HepG2 (cell line): ENCODE data around the gene GRIK3. TPM values are rescaled to one million over a fixed set of nuclear protein-coding genes. Genes with fewer than 3 reads are reported as not detected.
"Not testable (repeated sequence)": the region's sequence is repeated elsewhere in the genome, so short reads cannot be mapped to it uniquely, and the experiment has no call there.

Source experiments
- ATAC-seq: fragments of 200-7000 bp; cut with Tn5 transposase; 3 replicates; pipeline ENCODE4 v1.9.1; 2020; ENCODE audit warnings: mild to moderate bottlenecking, moderate library complexity
- BruUV-seq: library from RNA; stranded (reverse); fragments of 400-500 nt; replicated peaks from 2 replicates; lab custom pipeline; 2021; lab: Mats Ljungman, UMichigan
- CTCF ChIA-PET: fragments of 300-600 bp; formaldehyde crosslinking; extraction: SDS; loops from one replicate; lab custom pipeline; 2021; ENCODE audit warnings: low total read pairs, inconsistent platforms, low intra/inter-chr PET ratio; lab: Yijun Ruan, JAX
- POLR2A ChIA-PET: fragments of 350-600 bp; sonication (Branson Sonifier 250); formaldehyde crosslinking; loops from one replicate; lab custom pipeline; 2020; ENCODE audit warnings: antibody characterized with exemption, inconsistent platforms; lab: Yijun Ruan, JAX
- DNase-seq: peaks from one replicate; pipeline ENCODE4 v3.0.0-alpha.2; 2015; ENCODE audit warnings: low spot score
- FAIRE-seq: peaks from 3 replicates; lab custom pipeline; 2011; peaks lifted over from hg19 to GRCh38; lab: Jason Lieb, UNC
- H2AFZ ChIP-seq: one replicate; pipeline ENCODE4 v1.6.1; 2011; ENCODE audit warnings: low read length, inconsistent platforms
- H3K27ac ChIP-seq: fragments of 300-600 bp; 3 replicates; pipeline ENCODE4 v1.8.0; 2011; ENCODE audit warnings: mixed run types, mild to moderate bottlenecking, mixed read lengths, low read length, inconsistent platforms; ENCODE audit not compliant: insufficient read depth; ENCODE audit errors: extremely low read length
- H3K27me3 ChIP-seq, 2 experiments: fragments of 200-600 bp in 1 of 2; 2 replicates in 1 of 2; 3 replicates in 1 of 2; pipeline versions ENCODE4 v1.6.0 to v1.8.0; 2011; ENCODE audit warnings: low read length in 2 of 2, mild to moderate bottlenecking in 2 of 2, moderate library complexity in 2 of 2, inconsistent platforms in 1 of 2; ENCODE audit not compliant: insufficient read depth in 2 of 2, control insufficient read depth in 1 of 2
- H3K36me3 ChIP-seq, 2 experiments: fragments of 200-600 bp in 1 of 2; replicated peaks in 1 of 2; 2 replicates in 1 of 2; 3 replicates in 1 of 2; pipeline versions ENCODE4 v1.5.1 to v1.8.0; 2011; ENCODE audit warnings: low read length in 2 of 2, inconsistent platforms in 1 of 2; ENCODE audit not compliant: insufficient read depth in 2 of 2, control insufficient read depth in 1 of 2
- H3K4me1 ChIP-seq: 2 replicates; pipeline ENCODE4 v1.5.1; 2012; ENCODE audit warnings: low read length, inconsistent platforms; ENCODE audit not compliant: insufficient read depth
- H3K4me2 ChIP-seq: 2 replicates; pipeline ENCODE4 v1.6.0; 2011; ENCODE audit warnings: low read depth, low read length, inconsistent platforms
- H3K4me3 ChIP-seq, 3 experiments: fragments of 200-600 bp in 1 of 3; sonication (generic), shearing (Covaris generic) in 1 of 3; replicated peaks in 1 of 3; 2 replicates each; pipeline ENCODE4 v1.5.1; 2011 to 2016; ENCODE audit warnings: low read length in 3 of 3, inconsistent platforms in 2 of 3, low read depth in 2 of 3, mild to moderate bottlenecking in 2 of 3, control low read depth in 1 of 3, mixed read lengths in 1 of 3; ENCODE audit not compliant: insufficient read depth in 1 of 3
- H3K79me2 ChIP-seq: one replicate; pipeline ENCODE4 v1.6.1; 2011; ENCODE audit warnings: low read length, inconsistent platforms; ENCODE audit not compliant: insufficient read depth
- H3K9ac ChIP-seq: 2 replicates; pipeline ENCODE4 v1.6.0; 2011; ENCODE audit warnings: mild to moderate bottlenecking, low read depth, low read length, inconsistent platforms; ENCODE audit not compliant: insufficient read depth
- H3K9me3 ChIP-seq: 2 replicates; pipeline ENCODE4 v1.5.1; 2012; ENCODE audit warnings: mild to moderate bottlenecking, low read length
- H4K20me1 ChIP-seq: 2 replicates; pipeline ENCODE4 v1.6.0; 2011; ENCODE audit warnings: inconsistent platforms, mild to moderate bottlenecking, low read length, moderate library complexity; ENCODE audit not compliant: insufficient read depth
- RFX3 ChIP-seq: IDR thresholded peaks from 2 replicates; pipeline ENCODE4 v1.6.1; 2016; ENCODE audit warnings: missing biosample characterization, missing genetic modification reagents
- TRIM22 ChIP-seq: fragments of 450-650 bp; IDR thresholded peaks from 2 replicates; pipeline ENCODE4 v1.6.1; 2017
- WGBS: methylation state at CpG from one replicate; pipeline ENCODE4 v1.1.6; 2017; ENCODE audit warnings: low lambda C conversion rate; 5-methylcytosine and 5-hydroxymethylcytosine counted together
- in situ Hi-C: cut with HindIII; loops from 2 replicates; pipeline ENCODE4 v1.10.0; 2017; ENCODE audit warnings: low pct_unique_long_range_greater_than_20kb; ENCODE audit not compliant: extremely low pct_ligation_motif_present
- intact Hi-C: fragments of 100-400 bp; cut with micrococcal nuclease; formaldehyde crosslinking; loops from one replicate; pipeline ENCODE4 v1.10.0; 2022; ENCODE audit not compliant: unreplicated experiment
- polyA plus RNA-seq, 8 experiments: library from polyadenylated mRNA; depleted of rRNA in 3 of 8; stranded (reverse) in 7 of 8; unstranded in 1 of 8; fragments of >200 nt; fragmentation: Illumina TruSeq in 4 of 8; extraction: Trizol in 4 of 8; gene quantifications; 2 replicates each; pipeline versions ENCODE4 v1.2.1 to v1.2.3, GENCODE V29; 2011 to 2016; ENCODE audit warnings: low read depth in 4 of 8, missing spikeins in 1 of 8, mixed read lengths in 1 of 8; ENCODE audit not compliant: insufficient read depth in 1 of 8
- total RNA-seq, 5 experiments: library from RNA; depleted of rRNA; stranded (reverse); fragments of >200 nt; fragmentation: Illumina TruSeq; extraction: Trizol; gene quantifications; 2 replicates each; pipeline ENCODE4 v1.2.3, GENCODE V29; 2016; ENCODE audit warnings: low read depth in 1 of 5

Gene GRIK3
- total and polyA plus RNA-seq, 2 of the 13 experiments (the other 11 are each of a cell fraction or from before 2014, with no cell fraction given) = not detected

- not testable (repeated sequence) for H2AFZ ChIP-seq
These were observed 46.1 kb upstream of the GRIK3 start for GRCh38 chr1:37080296-37080986.

GRCh38 chr1:37078866-37079265 lies 44.6 kb upstream of the GRIK3 start:
- ChIA-PET POLR2A (no interaction called here), CTCF (no interaction called here)
- no peaks in the 10 kb centered on the region for H3K79me2 ChIP-seq
- in situ Hi-C loops = no loop called here
- no peak overlapping the region for H3K27ac ChIP-seq
- no peak overlapping the region for H3K9ac ChIP-seq
- BruUV-seq = no TSS peak
- no peaks in the 10 kb centered on the region for H3K4me1 ChIP-seq
- H3K27me3 ChIP-seq = peaks cover 0 to 1% of the 10 kb centered on the region in 2 experiments; a peak in 1 of 5 replicates
- no peak overlapping the region for H3K4me2 ChIP-seq
- TF ChIP-seq RFX3 (CRISPR knock-in tag) (no peak), TRIM22 (no peak)
- no peaks in the 10 kb centered on the region for H4K20me1 ChIP-seq
- no peaks in the 10 kb centered on the region for H3K36me3 ChIP-seq
- FAIRE-seq (no peak), ATAC-seq (no peak), DNase-seq (no peak)
- WGBS = 21% methylated on average over 2 of the region's 2 CpGs
- H2AFZ ChIP-seq = no peak overlapping the region
- no peak overlapping the region for H3K4me3 ChIP-seq
- no peaks in the 10 kb centered on the region for H3K9me3 ChIP-seq
- intact Hi-C loops = no loop called here

More at GRCh38 chr1:37080296-37080986, 46.1 kb upstream of the GRIK3 start:
- CTCF ChIA-PET, H4K20me1 ChIP-seq, ATAC-seq, H3K9me3 ChIP-seq, BruUV-seq, H3K4me2 ChIP-seq, in situ Hi-C loops, intact Hi-C loops, H3K4me3 ChIP-seq, H3K27ac ChIP-seq, FAIRE-seq, H3K9ac ChIP-seq, DNase-seq, H3K27me3 ChIP-seq, H3K79me2 ChIP-seq, H3K4me1 ChIP-seq, POLR2A ChIA-PET, H3K36me3 ChIP-seq: not testable (repeated sequence)
- 87% methylated on average over 6 of the region's 54 CpGs for WGBS
